GM19324 (cell line): ENCODE data around the gene ZNF500.

Experiments used
- ATAC-seq: cut with Tn5 transposase; IDR thresholded peaks from one replicate; pipeline ENCODE4 v1.9.1; 2021; ENCODE audit warnings: mild to moderate bottlenecking, moderate library complexity; ENCODE audit not compliant: unreplicated experiment, low FRiP score

The ZNF500 gene

DNA sequence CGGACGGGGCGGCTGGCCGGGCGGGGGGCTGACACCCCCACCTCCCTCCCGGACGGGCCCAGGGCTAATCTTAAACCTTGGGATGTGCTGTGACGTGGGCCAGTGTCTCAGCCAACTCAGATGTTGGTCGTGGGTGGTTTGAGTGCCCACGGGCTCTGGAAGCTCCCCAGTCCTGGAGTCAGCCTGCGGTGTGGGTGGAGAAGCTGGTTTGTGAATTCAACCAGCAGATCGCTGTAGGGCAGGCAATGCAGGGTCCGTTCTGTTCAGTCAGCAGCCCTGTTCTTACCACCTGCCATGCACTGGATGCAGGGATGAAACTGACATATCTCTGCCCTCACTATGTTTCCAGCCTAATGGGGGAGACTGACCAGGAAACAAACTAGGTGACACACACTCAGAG lies 8.0 kb upstream of the ZNF500 start:
- no peak for ATAC-seq

DNA sequence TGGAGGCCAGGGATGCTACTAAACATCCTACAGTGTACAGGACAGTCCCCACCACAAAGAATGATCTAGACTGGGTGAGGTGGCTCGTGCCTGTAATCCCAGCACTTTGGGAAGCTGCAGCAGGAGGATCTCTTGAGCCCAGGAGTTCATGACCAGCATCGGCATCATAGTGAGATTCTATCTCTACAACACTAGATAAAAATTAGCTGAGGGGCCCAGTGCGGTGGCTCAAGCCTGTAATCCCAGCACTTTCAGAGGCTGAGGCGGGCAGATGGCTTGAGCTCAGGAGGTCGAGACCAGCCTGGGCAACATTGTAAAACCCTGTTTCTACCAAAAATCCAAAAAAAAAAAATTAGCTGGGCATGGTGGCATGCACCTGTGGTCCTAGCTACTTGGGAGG lies 5.4 kb upstream of the ZNF500 start:
- ATAC-seq = no peak

DNA sequence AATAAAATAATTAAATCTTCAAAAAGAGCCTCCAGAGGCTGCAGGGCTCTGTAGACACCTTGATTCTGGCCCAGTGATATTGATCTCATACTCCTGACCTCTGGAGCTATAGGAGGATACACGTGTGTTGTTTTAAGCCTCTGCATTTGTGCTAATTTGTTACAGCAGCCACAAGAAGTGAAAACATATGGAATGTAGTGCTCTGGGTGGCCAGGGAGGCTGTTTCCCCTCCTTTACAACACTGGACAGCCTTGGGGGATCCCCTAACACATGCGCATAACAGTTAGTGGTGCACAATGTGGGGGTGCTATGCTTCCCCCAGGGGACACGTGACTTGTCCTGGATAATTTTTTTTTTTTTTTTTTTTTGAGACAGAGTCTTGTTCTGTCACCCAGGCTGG lies 4.7 kb upstream of the ZNF500 start:
- no peak for ATAC-seq

DNA sequence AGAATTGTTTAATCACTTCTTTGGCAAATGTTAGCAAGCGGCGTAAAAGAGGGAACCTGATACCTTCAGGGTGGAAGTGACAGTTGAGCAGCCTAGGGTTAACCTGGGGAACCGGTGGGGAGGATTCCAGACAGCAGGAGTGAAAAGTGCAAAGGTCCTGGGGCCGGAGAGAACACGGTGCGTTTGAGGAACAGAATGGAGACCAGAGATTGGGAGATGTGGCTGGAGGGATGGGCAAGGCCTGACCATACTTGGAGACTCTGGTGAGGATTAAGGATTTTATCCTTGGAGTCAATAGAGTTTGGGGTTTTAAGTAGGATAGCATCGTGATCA lies 2.3 kb upstream of the ZNF500 start:
- ATAC-seq = no peak

DNA sequence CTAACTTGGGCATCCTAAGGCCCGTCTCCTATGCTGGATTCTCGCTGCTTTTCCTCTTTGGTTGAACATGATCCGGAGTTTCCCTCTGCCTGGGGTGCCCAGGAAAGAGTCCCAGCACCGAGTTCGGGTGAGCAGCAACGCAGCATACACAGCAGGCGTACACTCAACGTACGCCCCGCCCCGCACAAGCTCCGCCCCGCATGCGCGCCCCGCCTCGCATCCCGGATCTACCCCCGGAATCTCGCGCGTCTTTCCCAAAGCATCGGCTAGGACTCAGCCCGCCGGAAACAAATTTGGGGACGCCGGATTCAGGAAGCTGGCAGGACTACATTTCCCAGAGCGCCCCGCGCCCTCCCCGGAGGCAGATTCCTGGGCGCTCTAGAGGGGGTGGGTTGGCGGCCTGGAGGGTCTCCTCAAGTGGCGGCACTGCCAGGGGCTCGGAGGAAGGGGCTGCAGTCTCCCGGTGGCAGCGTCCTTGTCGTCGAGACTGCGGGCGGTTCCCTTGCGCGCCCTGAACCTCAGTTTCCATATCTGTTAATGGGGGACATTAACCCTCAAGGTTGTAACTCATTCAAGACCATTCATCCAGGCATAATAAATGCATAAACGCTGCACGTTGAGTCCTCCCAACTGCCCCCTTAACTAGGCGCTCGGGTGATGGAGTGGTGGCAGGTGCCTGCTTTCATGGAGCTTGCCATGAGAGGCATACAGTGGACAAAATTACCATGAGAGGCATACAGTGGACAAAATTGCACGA lies 1.8 kb upstream of the ZNF500 start:
- peak; percentile 69 for ATAC-seq

DNA sequence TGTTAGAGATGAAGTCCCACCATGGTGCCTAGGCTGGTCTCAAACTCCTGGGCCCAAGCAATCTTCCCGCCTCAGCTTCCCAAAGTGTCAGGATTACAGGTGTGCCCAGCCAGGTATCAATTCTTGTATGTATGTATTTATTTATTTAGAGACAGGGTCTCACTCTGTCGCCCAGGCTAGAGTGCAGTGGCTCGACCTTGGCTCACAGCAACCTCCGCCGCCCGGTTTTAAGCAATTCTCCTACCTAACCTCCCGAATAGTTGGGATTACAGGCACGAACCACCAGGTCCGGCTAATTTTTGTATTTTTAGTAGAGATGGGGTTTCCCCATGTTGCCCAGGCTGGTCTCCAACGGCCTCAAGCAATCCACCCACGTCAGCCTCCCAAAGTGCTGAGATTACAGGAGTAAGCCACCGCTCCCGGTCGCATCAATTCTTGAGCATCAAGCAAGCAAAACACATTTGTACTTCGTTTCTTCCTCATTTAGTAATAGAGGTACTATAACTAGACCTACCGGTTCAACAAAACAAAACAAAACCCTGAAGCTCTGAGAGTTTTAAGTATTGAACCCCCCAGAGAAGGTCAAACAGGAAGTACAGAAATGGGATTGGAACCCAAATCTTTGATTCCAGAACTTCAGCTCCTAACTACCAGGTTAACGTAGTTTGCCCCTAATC lies 1.0 kb upstream of the ZNF500 start:
- ATAC-seq = no peak

DNA sequence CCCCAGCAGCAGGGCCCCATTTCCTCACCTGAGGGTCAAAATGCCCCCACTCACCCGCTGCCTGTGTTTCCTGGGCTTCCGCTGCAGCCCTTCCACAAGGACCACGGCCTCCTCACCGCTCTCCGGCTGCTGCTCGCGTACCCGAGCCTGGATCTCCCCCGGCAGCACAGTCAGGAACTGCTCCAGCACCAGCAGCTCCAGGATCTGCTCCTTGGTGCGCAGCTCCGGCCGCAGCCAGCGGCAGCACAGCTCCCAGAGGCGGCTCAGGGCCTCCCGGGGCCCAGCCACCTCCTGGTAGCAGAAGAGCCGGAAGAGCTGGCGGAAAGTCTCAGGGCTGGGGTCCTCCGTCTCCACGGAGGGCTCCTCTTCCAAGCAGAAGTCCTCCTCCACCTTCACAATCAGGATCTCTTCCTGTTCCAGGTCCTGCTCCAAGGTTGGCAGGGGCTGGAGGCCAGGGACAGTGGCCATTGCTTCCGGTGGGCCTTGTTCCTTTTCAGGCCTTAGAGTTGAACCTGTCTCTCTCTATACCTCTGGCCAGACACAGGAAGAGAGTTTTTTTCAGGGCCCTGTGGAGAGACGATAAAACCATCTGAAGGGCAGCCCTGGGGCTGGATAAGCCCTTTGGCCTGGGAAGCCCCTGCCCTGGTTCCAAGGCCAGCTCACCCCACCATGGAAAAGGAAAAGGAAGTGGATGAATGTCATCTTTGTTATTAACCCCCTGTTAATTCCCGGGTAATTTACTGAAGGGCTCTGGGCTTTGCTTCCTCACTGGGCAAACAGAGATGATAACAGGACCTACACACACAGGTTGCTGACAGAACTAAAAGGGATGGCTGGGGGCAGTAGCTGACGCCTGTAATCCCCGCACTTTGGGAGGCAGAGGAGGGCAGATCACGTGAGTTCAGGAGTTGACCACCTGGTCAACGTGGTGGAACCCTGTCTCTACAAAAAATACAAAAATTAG lies 1.2 kb downstream of the ZNF500 start:
- ATAC-seq = no peak

DNA sequence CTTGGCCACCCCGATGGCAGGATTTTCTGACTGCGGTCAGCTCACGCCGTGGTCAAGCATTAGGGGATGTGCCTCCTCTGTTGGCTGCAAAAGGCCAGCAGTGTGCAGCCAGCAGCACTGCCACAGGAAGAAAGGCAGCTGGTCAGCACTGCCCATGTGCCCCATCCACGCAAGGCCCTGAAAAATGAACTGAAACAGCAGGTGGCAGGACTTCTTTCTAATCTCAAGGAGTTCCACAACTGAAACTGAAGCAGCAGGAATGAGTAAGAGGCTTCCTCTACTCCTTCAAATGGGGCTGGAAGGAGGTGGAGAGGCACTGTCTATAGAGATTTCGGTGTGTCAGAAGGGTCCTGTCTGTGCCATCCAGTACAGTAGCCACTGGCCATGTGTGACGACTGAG lies 3.2 kb downstream of the ZNF500 start:
- no peak for ATAC-seq

DNA sequence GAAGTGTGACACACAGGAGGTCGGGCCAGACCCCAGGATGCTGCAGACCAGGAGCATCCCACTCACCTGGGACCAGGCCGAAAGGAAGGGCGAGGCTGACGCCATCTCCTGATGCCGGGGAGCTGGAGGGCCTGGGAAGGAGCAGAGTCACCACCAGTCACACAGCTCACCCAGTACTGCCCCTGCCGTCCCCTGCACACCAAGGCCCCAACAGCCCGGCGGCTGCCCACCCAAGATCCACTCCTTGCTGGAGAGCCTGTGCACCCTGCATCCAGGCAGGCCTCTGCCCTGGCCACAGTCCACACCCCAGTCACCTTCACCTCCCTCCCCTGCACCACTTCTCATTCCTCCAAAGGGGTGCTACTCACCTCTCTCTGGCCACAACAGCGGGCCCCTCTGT lies 4.8 kb downstream of the ZNF500 start:
- no peak for ATAC-seq

DNA sequence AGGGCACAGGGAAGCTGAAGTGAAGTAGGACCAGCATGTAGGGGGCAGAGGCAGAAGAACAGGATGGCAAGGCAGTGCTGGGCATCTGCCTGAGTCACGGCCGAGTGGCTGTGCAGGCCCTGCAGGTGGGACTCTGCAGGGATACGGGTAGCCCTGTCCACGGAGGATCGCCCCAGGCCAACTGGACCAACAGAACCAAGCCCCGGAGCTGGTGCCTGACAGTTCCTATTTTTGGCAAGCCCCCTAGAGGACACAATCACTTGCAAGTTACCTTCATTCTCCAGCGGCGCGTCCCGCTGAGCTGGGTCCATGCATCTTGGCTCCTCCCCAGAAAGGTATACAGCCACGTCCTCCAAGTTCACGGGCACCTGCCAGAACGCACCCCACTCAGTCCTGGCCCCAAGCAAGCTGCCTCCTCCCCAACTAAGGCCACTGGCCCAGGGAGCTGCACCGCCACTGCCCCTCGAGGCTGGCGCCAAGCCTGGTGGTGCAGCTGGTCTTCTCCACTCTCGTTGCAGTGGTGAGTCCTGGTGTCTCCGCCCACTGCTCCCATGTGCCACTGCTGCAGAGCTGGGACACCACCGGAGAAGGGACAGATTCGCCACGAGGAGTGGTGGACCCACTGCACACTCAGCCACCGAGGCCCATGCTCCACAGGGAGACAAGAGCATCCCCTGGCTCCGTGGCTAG lies 6.6 kb downstream of the ZNF500 start:
- no peak for ATAC-seq

DNA sequence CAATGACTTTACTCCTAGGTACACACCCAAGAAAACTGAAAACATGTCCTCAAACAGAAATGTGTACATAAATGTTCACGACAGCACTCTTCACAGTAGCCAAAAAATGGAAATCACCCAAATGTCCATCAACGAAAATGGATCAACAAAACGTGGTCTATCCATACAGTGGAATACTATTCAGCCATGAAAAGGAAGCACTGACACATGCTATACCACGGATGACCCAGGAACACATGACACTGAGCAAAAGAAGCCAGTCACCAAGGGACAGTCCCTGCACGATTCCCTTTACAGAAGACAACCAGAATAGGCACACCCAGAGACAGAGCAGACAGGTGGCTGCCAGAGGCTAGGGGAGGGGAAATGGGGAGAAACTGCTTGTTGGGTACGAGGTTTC lies 11.3 kb downstream of the ZNF500 start:
- ATAC-seq = no peak

DNA sequence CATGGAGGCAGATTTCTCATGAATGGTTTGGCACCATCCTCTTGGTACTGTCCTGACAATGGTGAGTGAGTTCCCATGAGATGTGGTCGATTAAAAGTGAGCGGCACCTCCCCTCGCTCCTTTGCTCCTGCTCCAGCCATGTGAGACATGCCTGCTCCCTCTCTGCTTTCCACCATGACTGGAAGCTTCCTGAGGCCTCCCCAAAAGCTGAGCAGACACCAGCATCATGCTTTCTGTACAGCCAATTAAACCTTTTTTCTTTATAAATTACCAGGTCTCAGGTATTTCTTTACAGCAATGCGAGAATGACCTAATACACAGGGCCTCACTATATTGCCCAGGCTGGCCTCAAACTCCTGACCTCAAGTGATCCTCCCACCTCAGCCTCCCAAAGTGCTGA lies 12.1 kb downstream of the ZNF500 start:
- no peak for ATAC-seq

DNA sequence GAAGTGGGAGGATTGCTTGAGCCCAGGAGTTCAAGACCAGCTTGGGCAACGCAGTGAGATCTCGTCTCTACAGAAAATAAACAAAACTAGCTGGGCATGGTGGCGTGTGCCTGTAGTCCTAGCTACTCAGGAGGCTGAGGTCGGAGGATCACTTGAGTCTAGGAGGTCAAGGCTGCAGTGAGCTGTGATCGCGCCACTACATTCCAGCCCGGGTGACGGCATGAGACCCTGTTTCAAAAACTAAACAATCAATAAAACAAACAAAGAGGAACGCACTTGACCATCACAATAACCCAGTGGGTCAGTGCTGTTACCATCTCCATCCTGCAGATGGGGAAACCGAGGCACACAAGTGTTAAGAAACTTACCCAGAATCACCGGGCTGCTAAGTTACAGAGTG lies 13.7 kb downstream of the ZNF500 start:
- ATAC-seq = no peak

DNA sequence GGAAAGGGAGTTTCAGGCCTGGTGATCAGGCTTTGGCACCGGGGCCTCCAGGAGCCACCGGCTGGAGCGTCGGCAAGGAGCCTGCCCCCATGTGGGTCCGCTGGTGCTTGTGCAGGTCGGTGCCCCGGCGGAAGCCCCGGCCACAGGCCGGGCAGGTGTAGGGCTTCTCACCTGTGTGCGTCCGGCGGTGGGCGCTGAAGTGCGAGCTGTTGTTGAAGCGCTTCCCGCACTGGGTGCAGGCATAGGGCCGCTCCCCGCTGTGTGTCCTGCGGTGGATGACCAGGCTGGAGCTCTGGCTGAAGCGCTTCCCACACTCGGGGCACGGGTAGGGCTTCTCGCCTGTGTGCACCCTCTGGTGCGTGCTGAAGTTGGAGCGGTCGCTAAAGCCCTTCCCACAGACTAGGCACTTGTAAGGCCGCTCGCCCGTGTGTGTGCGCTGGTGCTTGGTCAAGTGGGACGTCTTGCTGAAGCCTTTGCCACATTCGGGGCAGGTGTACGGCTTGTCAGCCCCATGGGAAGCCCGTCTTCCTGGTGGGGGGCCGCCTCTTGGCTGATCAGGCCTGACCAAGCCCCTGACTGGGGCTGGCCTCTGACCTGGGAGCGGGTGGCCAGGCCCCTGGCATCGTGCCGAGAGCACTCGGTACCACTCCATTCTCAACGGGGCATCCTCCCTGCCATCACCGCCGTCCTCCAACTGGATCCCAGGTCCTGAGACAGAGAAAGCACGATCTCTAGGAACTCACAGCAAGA lies 14.4 kb downstream of the ZNF500 start:
- no peak for ATAC-seq

DNA sequence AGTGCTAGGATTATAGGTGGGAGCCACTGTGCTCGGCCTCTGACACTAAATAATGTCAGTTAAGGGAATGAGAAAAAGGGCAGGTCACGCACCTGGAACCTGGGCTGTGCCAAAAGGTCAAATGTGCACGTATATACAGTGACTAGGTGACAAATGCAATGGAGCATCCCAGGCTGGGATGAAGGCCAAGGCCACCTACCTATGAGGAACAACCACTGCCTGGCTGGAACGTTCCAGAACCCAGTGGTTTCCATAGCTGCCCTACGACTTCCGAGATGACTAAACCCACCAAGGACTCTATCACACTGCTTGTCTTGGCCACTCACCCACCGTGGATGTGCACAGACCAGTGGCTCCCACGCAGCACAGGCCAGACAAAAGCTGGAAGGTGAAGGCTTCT lies 16.1 kb downstream of the ZNF500 start:
- no peak for ATAC-seq

DNA sequence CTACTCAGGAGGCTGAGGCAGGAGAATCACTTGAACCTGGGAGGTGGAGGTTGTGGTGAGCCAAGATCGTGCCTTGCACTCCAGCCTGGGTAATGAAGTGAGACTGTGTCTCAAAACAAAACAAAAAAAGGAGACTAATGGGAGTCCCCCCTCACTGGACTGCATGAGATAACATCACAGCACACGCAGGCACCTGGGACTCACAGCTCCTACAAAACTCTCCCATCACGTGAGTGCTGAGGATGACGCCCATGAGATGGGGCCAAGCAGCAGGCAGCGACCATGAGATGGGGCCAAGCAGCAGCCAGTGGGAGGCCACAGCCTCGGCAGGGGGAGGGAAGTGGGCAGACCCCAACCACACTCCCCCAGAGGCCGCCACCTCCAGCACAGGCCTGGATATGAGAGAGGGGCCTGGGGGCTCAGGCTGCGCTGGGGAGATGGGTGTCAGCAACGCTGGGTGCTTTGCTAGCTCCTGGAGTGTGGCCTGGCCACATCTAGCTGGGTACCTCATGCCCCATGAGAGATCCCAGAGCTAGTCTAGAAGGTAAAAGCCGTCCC lies 17.2 kb downstream of the ZNF500 start:
- ATAC-seq = no peak

DNA sequence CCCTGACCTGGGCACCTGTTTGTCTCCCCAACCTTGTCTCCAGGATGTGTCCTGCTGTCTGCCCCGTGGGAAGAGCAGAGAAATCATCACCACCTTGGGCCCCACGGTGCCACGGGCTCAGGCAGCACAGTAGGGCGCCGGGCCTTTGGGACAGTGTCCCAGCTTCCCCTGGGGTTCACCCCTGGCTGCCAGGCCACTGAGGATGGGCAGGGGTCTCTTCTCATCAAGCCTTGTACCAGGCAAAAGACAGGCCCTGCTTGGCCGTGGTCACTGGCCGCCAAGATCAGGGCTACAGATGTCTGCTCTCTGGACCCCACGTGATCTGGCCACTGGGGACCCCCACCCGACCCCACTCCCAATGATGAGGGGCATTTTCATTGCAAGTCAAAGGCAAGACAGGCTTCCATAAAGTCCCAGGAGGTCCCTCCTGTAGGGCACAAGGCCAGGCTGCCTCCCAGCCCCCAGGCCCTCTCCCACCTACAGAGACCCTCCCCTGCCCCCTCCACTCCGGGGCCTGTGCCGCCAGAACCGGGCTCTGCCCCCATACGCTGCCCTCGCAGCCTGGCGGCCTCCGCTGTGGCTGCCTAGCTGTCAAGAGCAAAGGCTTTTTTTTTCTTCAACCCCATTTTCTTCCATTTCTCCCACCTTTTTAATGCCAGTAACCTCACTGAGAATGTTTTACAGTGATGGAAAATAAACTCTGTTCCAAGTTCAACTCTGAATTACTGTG lies 18.1 kb downstream of the ZNF500 start:
- no peak for ATAC-seq

DNA sequence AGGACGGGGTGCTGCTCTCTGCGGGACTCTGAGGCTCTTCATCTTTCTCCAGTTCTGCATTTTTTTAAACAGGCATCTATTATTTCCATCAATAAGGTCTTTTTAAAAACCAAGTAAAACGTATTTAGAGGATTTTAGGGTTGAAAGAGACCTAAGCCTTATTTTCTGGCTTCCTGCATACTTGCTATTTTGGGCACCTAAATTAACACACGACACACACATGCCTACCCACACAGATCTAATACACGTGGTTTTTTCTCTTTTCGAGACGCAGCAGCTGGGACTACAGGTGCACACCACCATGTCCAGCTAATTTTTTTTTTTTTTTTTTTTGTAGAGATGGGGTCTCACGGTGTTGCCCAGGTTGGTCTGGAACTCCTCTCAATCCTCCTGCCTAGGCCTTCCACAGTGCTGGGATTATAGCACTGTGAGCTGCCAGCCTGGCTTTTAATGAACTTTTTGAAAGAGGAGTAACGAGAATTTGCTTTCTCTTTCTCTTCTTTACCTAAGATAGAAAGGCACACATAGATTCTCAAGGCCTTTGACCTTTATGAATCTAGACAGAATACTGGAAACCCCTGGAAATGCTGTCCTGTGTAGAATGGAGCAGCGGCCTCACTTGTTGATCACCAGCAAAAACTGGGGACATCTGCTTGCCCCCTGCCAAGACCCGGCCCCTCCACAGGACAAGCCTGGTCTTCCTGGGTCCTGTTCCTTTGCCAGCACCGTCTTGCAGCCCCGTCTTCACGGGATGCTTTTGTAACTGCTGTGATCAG lies 18.9 kb downstream of the ZNF500 start:
- ATAC-seq = no peak
